Inflammatory macrophage treated with lipopolysaccharide for 4 hours (primary cell): ENCODE results near the gene MYEOV.

Experiments
- DNase-seq: peaks from one replicate; pipeline ENCODE4 v3.0.0-alpha.2; 2020

Gene MYEOV

DNA sequence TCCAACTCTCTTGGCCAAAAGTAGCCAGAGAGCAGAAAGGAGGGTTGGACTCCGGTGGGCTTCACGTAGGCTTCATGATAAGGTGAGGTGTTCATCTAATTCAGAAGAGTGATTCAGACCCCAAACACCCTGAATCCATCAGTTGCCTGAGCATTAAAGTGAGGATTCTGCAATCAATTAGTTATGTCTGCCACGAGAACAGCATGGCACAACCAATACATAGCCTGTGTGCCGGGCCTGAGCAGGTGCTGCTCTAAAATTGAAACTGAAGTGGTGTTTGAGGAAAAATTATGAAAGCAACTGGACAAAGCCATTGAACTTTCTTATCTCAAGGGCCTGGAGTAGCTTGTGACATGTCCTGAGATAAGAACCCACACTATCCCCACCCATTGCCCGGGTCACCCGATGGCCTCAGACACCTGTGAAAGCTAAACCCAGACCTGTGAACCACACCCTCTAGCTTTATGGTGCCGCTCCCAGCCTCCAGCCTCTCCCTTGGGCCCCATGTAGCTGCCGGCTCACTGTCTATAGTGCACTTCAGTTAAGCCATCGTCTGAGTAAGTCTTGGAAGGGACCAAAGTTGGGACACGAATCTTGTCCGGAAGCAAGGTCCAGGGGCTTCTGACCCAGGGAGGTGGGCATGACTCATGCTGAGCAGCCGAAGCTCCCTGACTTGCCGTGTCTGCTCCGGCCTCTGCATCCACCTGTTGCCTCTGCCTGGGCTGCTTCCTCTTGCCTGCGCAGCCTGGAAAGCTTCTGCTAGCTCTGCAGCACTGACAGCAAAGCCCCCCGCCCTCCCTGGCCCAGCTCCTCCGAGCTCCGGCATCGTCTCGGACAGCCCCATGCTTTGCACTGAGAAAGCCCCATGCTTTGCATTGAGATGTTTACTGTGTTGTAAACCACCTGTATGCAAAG is 5.7 kb upstream of the MYEOV start:
- no peak for DNase-seq

DNA sequence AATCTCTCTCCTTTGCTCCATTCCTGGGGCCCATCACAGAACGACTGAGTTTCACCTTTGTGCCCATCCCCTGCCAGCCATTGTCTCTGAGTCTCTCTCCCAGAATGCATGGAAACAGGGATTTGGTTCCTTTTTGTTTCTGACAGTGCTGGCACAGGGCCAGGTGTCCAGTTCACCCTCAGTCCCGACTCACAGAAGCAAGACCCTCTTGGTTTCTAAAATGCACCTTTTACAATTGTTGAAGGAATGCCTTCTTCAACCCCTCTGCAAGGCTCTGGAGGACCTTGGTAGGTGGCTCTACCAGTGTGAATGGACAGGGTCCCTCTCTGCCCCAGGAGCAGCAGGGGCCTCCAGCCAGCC is 5.1 kb upstream of the MYEOV start:
- no peak for DNase-seq

DNA sequence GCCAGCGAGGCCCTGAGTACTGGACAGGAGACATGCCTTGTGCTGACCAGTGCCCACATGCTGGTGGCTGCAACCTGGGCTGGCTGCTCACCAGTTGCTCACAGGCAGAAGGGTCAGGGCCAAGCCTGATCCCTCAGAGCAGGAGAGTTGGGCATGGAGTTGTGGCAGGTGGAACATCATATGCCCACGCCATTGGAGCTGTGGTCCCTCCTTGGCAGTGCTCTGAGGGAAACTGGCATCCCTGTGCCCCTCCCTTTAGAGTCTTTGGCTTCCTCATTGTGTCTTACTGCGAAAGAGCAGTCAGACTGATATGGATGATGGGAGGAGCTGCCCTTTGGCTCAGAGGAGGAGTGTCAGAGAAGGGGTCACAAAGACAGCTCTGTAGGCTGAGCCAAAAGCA is 3.1 kb upstream of the MYEOV start:
- no peak for DNase-seq

DNA sequence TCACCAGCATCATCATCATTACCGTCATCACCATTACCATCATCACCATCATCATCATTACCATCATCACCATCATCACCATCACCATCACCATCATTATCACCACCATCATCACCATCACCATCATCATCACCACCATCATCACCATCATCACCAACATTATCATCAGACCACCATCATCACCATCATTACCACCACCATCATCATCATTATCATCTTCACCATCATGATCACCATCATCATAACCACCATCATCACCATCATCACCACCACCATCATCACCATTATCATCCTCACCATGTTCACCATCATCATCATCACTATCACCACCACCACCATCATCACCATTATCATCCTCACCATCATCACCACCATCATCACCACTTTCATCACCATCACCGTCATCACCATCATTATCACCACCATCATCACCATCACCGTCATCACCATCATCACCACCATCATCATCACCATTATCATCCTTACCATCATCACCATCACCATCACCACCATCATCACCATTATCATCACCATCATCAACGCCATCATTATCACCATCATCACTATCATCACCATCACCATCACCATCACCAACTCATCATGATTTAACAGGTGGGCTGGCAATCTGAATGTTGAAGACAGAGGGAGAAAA is 2.4 kb upstream of the MYEOV start:
- no peak for DNase-seq

DNA sequence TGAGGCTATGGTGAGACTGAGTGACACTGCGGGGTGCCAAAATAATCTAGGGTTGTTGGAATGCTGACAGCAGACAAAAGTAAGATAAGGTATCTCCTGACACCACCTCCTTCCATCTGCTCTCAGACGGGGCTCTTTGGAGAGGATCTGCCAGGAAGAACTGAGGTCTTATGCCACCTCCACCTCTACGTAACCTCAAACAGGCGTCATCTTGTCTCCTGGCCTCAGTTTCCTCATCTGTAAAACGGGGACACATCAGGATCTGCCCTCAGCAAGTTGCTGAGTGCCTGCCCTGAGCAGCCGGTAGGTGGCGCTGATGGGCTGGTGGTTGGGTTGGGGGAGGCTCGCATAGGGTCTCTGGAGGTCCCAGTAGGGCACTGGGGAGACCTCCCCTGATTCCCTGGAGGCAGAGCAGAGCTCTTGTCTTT is 1.7 kb upstream of the MYEOV start:
- peak; percentile 39 for DNase-seq

DNA sequence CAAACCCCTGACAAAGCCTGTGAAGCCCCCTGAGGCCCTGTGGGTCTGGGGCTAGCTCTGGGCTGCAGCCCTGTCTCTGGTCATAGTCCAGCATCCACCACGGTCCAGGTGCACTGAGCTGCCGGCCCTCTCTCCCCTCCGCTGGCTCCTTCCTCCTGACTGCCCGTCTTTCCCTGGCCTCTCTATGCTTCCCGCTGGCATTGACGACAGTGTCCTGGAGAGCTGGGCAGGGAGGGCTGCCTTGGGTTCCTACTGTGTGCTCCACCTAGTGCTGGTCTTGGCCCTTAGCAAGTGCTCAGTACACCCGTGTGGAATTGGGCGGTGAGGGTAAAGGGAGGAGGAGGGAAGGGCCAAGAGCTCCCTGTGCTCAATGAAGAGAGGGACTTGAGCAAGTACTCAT is 868 bp upstream of the MYEOV start:
- no peak for DNase-seq

DNA sequence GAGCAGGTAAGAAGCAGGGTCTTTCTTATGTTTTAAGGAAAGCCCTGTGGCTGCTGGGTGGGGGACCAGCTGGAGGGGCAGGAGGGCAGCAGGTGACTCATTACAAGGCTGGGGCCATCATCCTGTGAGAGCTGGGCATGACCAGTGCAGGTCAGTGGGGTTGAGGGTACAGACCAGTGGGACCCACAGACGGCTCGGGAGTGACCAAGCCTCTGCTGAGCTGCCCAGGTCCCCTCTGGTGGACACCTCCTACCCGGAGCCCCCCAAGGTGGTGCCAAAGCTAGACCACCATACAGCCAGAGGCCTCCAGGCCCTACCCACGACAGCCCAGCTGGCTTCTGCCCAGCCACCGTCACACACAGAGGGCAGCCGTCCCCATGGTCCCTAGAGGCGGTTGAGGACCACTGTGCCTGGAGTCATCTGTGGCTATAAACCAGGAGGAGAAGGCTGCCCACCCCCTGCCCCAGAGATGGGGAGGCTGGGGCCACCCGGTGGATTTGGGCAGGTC is 670 bp downstream of the MYEOV start:
- no peak for DNase-seq

DNA sequence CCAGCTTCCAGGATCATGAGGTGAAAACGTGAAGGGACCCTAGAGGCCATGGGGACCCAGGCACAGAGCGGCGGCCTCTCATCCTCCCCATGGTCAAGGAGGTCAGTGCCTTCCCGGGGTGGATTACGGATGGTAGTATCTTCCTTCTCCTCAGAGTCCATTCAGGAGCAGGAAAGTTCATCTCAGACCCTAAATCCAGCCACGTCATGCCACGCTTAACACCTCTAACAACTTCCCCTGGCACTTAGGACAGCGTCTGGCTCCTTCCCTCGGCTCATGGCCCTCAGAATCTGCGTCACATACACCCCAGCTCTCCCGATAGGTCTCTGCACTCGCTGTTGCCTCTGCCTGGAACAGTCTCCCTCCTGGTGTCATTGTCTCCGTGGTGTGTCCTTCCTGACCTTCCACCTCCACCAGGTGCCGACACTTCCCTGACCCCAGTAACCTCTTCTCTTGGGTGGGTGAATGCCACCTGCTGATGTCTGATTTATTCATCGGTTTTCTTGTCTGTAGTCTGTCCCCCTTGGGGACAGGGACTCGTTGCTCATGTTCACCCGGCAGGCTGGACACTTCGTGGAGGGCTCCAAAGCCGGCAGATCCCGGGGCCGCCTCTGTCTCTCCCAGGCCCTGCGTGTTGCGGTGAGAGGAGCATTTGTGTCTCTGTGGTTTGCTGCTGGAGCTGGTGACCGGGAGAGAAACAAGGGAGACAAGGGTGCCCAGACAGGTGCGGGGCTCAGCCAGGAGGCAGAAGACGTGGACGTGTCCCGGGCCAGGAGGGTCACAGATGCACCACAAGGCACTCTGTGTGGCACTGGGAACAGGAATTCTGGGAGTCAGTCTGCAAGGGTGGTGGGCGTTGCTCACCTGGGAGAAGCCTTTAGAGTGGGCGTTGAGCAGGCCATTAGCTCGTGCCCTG is 1.4 kb downstream of the MYEOV start:
- DNase-seq: no peak

DNA sequence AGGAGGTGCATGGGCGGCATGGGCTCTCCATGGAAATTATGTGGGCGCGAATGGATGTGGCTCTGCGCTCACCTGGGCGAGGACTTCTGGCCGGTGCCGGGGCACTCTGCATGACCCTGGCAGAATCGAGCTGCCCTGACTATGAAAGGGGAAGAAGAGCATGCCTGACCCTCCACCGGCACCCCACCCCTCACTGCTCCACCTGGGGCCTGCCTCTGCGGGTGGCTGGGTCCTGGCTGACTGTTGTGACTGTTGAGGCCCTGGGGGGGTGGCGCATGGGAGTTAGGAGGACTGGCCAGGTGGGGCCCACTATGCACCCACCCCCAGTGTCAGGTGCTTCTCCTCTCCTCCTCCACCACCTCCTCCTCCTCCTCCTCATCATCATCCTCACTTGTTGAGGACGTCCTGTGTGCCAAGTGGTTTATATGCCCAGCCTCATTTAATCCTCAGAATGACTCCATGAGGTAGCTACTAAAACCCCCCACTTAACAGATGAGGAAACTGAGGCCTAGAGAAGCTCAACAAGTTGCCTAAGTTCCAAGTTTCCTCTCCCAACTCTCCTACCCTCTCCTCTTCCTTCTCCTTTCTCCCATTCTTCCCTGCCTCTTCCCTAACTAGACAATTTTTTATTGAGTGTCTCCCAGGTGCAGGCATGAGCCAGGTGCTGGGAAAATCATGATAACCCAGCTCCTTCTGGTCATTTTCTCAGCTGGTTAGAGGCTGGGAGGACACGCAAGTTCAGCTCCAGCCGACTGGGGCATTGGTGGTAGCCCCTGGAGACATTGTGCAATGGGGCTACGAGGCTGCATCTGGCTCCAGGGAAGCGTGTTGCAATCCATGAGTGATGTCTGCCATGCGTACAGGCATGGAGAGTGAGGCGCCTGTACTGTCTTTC is 2.3 kb downstream of the MYEOV start:
- peak; percentile 92 for DNase-seq

DNA sequence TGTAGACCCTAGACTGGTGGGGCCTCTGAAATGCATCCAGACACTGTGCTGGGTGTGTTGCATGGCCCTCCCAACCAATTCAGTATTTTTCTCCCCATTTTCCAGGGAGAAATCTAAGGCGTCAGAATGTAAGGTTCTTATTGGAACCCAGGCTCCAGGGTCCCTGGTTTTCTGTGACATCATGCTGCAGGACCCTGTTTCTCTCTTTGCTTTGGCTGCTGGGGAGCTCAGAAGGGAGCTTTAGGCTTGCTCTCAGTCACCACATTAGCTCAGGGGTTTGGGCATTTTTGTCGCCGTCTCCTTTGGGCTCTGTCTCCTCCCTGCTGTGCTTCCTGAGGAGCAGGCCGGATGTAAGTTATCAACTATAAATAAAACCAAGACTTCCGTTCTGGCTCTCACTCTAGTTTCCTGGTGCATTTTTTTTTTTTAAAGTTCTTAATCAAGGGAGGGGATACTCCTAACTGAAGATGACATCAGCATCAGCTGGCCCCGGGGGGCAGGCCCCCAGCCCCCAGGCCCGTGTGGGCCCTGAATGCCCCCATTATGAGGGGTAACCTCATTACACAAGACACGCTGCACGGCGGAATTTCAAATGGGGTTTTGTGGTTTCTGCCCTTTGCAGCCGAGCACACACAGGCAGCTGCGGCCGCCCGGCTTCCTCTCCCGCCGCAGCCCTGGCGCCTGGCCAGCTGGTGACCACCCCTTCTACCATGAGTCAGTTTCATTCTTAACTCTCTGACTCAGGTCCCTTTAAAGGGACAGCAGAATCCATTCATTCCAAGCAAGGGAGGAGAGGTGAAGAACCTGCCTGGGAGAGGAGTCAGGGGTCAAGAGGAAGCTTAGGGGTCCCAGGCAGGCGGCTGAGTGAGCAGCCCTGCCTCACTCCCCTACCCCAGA is 3.2 kb downstream of the MYEOV start:
- peak; percentile 99 for DNase-seq

DNA sequence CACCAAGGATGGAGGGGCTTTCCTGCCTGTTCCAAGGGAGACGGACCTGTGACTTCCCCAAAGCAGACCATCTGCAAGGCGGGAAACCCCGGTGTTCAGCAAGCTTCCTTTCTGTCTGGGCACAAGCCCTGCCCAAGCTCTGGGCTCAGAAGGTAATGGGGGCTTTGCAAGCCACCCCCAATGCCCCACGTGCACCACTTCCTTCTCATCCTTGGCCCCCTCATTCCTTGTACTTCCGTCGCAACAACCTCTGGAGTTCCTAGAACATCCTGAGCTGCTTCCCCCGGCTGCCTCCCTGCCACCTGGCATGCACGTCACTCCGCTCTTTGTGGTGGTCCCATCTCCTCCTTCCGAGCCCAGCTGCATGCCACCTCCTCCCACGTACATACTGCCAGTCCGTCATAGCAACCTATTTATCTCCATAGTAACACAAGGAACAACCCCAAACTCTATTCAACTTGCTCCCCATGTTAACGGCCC is 3.9 kb downstream of the MYEOV start:
- peak; percentile 98 for DNase-seq

DNA sequence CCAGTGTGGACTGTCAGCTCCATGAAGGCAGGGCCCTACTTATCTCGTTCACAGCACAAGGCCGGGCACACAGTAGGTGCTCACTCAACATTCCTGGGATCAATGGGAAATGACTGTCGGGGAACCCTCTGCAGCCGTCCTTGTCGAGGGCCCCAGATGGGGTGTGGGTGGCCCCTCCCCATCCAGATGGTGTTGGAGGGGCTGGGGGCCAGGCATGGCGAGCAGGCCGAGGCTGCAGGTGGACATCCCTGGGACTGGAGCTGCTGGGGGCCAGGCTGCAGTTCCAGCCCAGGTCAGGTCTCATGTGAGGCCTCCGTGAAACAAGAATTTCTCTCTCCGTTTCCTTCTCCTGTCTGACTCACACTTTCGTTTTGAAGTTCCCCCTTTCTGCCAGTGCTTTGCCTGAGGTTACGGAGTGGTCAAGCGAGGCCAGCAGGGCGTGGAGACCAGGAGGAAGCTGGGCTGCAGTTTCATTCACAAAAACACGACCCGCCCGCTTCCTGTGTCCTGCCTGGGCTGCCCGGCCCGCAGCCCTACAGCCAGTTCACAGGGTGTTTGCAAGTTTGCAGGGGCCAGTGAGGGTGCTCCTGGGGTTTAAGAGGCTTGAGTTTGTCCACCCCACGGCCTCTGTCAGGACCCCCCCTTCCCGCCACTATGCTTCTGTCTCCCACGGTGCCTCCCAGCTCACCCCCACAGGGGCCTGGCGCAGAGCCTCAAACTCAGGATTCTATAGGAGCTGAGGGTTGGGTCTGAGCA is 4.5 kb downstream of the MYEOV start:
- peak; percentile 99 for DNase-seq

DNA sequence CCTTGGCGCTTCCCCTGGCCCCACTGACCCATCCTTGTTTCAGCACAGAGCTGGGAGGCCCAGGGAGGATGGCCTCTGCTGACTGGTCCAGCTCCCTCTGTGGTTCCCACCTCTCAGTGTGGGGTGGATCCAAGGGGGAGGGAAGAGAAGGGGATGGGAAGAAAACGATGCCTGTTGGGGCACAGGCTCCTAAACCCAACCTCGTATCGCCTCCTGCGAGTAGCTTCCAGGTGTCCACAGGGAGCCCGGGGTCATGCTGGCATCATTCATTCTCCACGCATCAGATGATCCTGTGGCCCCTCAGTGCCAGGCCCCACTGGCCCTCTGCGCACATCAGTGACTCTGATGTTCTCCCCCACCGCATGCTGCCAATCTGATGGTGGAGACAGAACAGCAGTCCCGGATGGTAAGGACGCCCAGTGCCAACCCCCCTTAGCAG is 5.1 kb downstream of the MYEOV start:
- DNase-seq: no peak

DNA sequence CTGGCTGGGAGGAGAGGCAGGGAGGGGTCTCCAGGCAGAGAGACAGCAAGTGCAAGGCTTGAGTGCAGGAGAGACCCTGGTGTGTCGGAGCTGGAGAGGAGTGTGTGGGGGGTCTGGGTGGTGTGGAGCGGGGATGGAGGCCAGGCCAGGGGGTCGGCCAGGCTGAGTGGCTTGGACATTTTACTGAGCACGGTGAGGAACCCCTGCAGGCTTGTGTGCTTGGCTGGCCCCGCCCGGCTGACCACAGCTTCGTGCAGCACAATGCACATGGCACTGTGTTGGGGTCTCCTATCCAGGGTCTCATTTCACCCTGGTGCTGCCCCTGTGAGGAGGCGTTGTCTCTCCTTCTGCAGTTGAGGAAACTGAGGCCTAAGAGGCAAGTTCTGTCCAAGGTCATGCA is 5.6 kb downstream of the MYEOV start:
- DNase-seq: no peak

DNA sequence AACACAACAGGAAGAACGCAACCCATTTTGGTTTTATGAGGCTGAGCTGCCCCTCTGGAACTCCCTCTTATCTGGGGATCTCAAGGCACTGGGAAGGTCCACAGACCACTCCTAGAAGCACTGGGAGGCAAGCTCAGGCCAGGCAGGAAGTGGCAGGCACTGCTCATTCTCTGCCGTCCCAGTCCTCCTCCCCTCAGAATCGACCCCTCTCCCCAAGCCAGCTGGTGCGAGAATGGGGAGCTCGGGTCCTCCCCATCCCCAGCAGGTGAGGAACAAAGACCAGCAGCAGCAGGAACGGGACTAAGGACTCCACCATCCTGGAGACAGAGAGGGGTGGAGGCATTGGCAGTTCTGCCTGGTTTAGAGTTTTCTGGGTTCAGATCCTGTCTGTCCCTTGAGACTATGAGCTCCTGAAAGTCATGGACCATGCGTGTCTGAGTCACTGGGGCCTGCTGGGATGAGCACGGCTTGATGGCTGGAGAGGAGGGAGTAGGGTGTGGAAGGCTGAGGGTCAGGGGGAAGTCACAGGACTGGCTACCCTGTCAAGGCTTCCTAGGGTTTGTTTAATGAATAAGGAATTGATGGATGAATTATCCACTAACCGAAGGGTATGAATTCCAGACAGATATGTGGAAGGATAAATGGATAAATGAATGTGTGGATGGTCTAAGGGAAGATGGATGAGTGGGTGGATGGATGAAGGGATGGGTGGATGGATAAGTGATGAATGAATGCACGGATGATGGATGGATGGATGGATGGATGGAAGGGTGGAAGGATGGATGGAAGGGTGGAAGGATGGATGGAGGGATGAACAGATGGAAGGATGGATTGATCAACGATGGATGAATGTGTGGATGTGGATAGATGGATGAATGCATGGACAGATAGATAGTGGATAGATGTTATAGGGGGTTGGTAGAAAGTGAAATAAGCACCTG is 6.4 kb downstream of the MYEOV start:
- peak; percentile 82 for DNase-seq

DNA sequence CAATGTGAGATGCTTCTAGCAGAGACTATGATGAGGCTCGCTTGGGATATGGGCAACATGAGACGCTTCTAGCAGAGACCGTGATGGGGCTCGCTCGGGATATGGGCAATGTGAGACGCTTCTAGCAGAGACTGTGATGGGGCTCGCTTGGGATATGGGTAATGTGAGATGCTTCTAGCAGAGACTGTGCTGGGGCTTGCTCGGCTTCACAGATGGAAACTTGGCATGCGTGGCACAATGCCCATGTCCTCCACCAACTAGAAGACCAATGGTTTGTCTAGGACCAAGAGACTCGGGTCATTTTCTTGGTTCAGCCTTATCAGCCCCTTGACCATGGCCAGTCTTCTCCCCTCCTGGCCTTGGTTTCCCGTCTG is 7.1 kb downstream of the MYEOV start:
- DNase-seq: no peak

DNA sequence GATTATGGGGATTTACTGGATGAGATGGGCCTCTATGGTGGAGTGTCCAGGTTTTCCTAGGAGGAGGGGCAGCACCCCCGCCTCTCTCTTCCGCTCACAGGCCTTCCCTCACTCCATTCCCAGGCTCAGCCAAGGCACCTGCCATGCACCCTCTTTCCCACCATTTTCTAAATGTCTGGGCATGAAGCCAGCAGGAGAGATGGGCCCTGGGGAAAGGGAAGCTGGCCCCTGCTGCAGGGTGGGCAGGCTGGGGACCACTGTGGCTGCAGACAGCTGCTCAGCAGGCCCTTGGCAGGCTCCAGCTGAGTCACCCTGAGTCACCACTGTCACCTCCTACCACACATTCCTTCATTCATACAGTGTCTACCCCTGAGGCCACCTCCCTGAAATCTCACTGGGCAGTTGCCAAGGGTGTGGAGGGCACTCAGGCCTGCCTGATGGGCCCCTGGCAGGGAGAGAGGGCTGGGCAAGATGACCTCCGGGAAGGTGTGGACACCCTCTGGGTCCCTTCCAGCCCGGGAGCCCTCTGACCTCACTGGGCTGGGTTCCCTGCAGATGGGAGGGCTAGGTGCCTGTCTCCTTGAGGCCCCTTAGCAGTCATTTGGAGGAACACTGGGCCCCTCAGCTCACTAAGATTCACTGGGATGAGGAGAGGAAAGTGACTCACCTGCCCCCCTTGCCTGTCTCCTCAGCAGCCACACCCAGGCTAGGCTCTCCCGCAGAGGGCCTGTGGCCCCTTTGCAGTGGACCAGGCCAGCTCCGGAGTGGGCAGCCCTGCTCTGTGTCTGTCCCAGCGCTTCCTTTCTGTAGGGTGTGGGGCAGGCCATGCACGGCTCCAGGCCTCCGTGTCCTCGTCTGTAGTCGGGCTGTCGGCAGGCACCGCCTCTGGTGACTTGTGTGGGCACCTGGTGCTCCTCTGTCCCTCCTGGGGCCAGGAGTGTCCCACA is 7.8 kb downstream of the MYEOV start:
- peak; percentile 78 for DNase-seq
